Measurements from ENCODE around the gene RAB1A. TPM values are rescaled to one million over a fixed set of nuclear protein-coding genes. Genes with fewer than 3 reads are reported as not detected.

The RAB1A gene
- total and polyA plus RNA-seq, 3 experiments from 2014 or later, result 53.9 to 91.9 (median 88.1) TPM

DNA sequence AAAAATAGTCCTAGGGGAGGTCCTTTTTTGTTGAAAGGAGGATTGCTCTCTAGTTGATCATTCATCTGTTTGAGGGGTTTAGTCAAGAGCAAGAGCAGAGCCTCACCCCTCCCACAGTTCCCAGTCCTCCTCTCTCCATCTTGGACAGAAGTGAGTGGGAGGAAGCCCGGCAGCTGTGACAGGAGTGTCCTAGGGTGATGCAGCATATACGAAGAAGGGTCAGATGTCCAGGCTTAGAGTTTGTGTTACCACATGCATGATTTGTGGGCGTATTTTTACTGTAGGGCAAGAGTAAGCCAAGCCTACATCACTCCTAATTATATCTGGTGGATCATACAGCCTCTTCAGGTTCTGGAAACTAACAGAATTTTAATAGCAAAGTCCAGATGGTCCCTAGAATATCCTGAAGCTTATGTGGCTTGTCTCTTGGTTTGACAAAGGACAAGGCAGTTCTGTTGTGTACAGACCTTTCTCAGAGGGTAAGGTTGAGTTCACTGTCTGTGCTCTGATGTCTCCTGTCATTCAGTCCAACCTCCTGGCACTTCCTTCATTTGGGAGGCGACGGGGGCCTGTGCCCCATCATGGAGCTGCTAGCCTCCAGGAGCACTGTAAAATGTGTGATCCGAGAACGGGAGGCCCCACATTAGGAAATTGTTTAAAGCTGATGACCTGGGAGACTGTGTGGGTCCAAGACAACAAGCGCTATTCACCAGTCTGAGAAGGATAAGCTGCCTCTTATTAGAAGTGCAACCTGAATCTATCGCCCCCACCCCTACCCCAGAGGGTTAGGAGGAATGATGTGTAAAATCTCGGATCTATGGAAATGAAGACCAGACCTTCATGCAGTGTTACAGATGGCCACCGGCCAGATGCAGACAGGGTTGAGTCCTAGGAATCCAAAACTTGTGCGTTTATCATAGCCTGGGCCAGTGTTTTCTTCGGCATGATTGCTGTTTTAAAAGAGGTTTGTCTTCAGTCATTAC, 66.8 kb downstream of the RAB1A start:
- no peaks in the 10 kb centered on the region for H3K27me3 ChIP-seq (ENCODE audit: insufficient read depth, low read length, poor library complexity, severe bottlenecking)
- Mint-ChIP-seq H3K4me1 (peaks cover 43 to 76% (median 67%) of the 10 kb centered on the region in 3 donors), H3K27me3 (no peaks in the 10 kb centered on the region), H3K36me3 (peaks cover 0 to 12% (median 0%) of the 10 kb centered on the region in 3 donors), H3K9me3 (no peaks in the 10 kb centered on the region), H3K4me3 (no peak overlapping the region), H3K27ac (peak overlapping the region in 1 of 8 donors; percentile 26)
- H3K27ac ChIP-seq (ENCODE audit: low read depth, low read length), result no peak overlapping the region
- H3K9me3 ChIP-seq (ENCODE audit: low read length), result no peaks in the 10 kb centered on the region
- CTCF ChIA-PET, result interaction anchor here (1.1 to 3.2 kb wide), 6 partner anchors 9 to 106 kb away, joined by 3 to 15 read pairs (median 3); partner anchors contain the start of gene RAB1A
- POLR2A ChIA-PET, result no interaction called here
- no peak overlapping the region for H3K4me3 ChIP-seq (ENCODE audit: low read length)
- DNase-seq, result no peak
- no peaks in the 10 kb centered on the region for H3K36me3 ChIP-seq (ENCODE audit: insufficient read depth, low read length)
- H3K4me1 ChIP-seq (ENCODE audit: insufficient read depth, low read length), result peaks cover 36% of the 10 kb centered on the region

DNA sequence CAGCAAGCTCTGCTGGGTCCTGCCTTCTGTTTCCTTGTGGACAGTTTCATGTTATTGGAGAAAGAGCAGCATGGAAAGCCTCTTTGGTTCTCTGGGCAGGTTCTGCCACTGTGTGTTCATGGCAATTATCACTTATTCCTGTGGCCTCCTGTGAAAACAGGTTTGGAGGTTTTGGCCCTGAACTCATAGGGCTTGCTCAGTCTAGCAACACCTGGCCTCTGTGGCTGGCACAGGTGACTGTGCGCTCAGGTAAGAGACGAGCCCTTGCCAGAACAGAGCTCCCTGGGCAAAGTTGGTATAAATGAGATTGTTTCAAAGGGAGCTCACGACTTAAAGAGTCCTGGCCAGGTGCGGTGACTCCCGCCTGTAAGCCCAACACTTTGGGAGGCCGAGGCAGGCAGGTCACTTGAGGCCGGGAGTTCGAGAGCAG, 68.0 kb downstream of the RAB1A start:
- H3K4me3 ChIP-seq (ENCODE audit: low read length), result no peak overlapping the region
- Mint-ChIP-seq H3K4me1 (peaks cover 43 to 76% (median 67%) of the 10 kb centered on the region in 3 donors), H3K27me3 (no peaks in the 10 kb centered on the region), H3K36me3 (peaks cover 0 to 14% (median 0%) of the 10 kb centered on the region in 3 donors), H3K27ac (peak overlapping the region in 1 of 8 donors; percentile 12), H3K4me3 (peak overlapping the region in 1 of 7 donors; percentile 39), H3K9me3 (no peaks in the 10 kb centered on the region)
- POLR2A ChIA-PET, result no interaction called here
- CTCF ChIA-PET, result interaction anchor here (1.1 to 1.5 kb wide), 2 partner anchors 10 to 77 kb away, joined by 3 read pairs; no protein-coding TSS in a partner anchor
- H3K4me1 ChIP-seq (ENCODE audit: insufficient read depth, low read length), result peaks cover 36% of the 10 kb centered on the region
- no peaks in the 10 kb centered on the region for H3K27me3 ChIP-seq (ENCODE audit: insufficient read depth, low read length, poor library complexity, severe bottlenecking)
- H3K36me3 ChIP-seq (ENCODE audit: insufficient read depth, low read length), result no peaks in the 10 kb centered on the region
- no peak overlapping the region for H3K27ac ChIP-seq (ENCODE audit: low read depth, low read length)
- H3K9me3 ChIP-seq (ENCODE audit: low read length), result no peaks in the 10 kb centered on the region
- no peak for DNase-seq

DNA sequence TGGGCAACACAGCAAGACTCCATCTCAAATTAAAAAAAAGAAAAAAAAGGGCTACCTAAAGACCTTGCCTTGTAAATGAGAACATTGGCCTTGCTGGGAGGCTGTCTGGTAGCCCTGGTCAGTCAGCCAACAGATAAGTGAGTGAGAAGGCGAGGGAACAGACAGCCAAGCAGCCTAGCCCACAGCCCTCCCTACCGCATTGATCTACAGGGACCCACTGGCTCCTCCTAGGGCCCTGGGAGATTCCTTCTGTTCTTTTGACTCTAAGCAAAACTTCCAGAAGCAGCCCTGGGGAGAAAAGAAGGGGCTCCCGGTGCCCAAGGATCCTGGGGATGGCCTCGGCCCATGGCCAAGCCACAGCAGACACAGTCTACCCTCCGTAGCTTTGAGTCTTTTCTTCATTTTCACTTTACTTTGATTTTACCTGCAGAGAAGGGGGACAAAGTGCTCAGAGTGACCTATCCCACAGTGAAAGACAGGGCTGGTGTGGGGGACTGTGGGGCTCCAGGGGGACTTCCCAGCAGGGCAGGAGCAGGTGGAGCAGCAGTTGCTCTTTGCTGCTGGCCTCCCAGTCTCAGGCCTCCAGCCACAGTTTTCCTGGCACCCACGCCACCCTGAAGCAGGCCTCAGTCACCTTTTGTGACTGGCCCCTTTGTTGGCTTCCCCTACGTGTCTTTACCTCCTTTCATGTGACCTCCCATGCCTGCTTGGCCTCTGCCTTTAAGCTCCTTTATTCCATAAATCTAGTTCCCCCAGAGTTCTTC, 68.6 kb downstream of the RAB1A start:
- Mint-ChIP-seq H3K9me3 (no peaks in the 10 kb centered on the region), H3K4me3 (peak overlapping the region in 1 of 7 donors; percentile 39), H3K36me3 (peaks cover 0 to 14% (median 0%) of the 10 kb centered on the region in 3 donors), H3K27me3 (no peaks in the 10 kb centered on the region), H3K27ac (peak overlapping the region in 2 of 8 donors; percentile 12 to 47), H3K4me1 (peaks cover 41 to 73% (median 65%) of the 10 kb centered on the region in 3 donors)
- Histone ChIP-seq H3K4me1 (ENCODE audit: insufficient read depth, low read length) (peaks cover 37% of the 10 kb centered on the region), H3K27me3 (ENCODE audit: insufficient read depth, low read length, poor library complexity, severe bottlenecking) (no peaks in the 10 kb centered on the region), H3K36me3 (ENCODE audit: insufficient read depth, low read length) (no peaks in the 10 kb centered on the region), H3K9me3 (ENCODE audit: low read length) (no peaks in the 10 kb centered on the region), H3K4me3 (ENCODE audit: low read length) (no peak overlapping the region), H3K27ac (ENCODE audit: low read depth, low read length) (no peak overlapping the region)
- ChIA-PET CTCF (interaction anchor here (1.5 kb wide), 1 partner anchor 11 kb away, joined by 3 read pairs; no protein-coding TSS in a partner anchor), POLR2A (no interaction called here)
- DNase-seq, result no peak

GRCh38 chr2:65059071-65059470, 70.8 kb downstream of the RAB1A start:
- CTCF ChIA-PET, result interaction anchor here (1.7 to 5.2 kb wide), 4 partner anchors 9 to 141 kb away, joined by 3 to 25 read pairs (median 5); no protein-coding TSS in a partner anchor
- Mint-ChIP-seq H3K4me1 (peaks cover 50 to 79% (median 70%) of the 10 kb centered on the region in 3 donors), H3K36me3 (peaks cover 0 to 20% (median 0%) of the 10 kb centered on the region in 3 donors)

DNA sequence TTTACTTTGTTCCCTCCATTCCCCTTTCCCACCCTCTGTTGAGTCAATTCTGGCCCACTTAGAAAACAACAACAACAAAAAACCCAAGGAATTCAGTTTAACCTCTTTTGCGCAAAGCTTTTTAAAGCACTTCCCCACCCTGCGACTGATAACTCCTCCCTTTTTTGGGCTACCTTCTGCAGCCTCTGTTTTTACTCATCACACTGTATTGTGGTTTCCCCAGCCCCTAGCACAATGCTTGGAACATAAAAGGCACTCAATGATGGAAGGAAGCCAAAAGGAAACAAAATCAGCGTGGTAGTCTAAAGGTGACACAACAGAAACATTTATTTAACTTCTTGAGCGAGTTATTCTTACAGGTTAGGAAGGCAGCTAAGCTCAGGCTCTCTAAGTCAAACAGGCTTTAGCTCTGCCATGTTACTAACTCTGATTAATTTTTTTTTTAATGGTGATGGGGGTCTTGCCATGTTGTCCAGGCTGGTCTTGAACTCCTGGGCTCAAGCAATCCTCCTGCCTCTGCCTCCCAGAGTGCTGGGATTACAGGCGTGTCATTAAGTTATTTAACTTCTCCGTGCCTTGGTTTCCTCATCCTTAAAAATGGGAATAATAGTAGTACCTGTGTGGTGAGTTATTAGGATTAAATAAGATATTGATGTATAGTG, 72.4 kb downstream of the RAB1A start:
- peaks cover 61% of the 10 kb centered on the region for H3K4me1 ChIP-seq (ENCODE audit: insufficient read depth, low read length)
- H3K4me3 Mint-ChIP-seq, result peak overlapping the region; percentile 85 to 94 (median 88)

More at GRCh38 chr2:65059071-65059470, 70.8 kb downstream of the RAB1A start:
- POLR2A ChIA-PET, result no interaction called here
- no peak for DNase-seq
- H3K36me3 ChIP-seq (ENCODE audit: insufficient read depth, low read length), result no peaks in the 10 kb centered on the region
- H3K27me3 ChIP-seq (ENCODE audit: insufficient read depth, low read length, poor library complexity, severe bottlenecking), result no peaks in the 10 kb centered on the region
- H3K9me3 ChIP-seq (ENCODE audit: low read length), result no peaks in the 10 kb centered on the region
- H3K4me1 ChIP-seq (ENCODE audit: insufficient read depth, low read length), result peaks cover 45% of the 10 kb centered on the region
- Mint-ChIP-seq H3K27ac (peak overlapping the region in 1 of 8 donors; percentile 74), H3K9me3 (no peaks in the 10 kb centered on the region), H3K27me3 (peaks cover 0 to 1% of the 10 kb centered on the region in 2 donors), H3K4me3 (peak overlapping the region in 3 of 7 donors; percentile 25 to 57 (median 41))
- H3K27ac ChIP-seq (ENCODE audit: low read depth, low read length), result no peak overlapping the region
- no peak overlapping the region for H3K4me3 ChIP-seq (ENCODE audit: low read length)

DNA sequence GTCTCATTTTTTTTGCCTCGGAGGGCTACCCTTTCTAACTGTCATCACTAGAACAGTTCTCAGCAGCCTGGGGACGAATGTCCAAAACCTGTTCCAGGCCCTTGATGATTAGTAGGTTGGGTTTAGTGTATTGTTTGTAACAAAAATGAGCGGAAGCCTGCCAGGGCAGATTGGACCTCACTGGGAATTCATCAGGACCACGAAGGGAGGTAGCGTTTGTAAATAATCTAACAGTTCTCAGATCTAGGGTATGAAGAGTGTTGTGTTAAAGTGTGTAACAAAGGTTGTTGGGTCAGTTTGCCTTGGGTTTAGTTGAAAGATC, 72.9 kb downstream of the RAB1A start:
- Histone ChIP-seq H3K27me3 (ENCODE audit: insufficient read depth, low read length, poor library complexity, severe bottlenecking) (no peaks in the 10 kb centered on the region), H3K4me3 (ENCODE audit: low read length) (peak overlapping the region; percentile 65), H3K36me3 (ENCODE audit: insufficient read depth, low read length) (no peaks in the 10 kb centered on the region), H3K27ac (ENCODE audit: low read depth, low read length) (peak overlapping the region; percentile 55), H3K9me3 (ENCODE audit: low read length) (no peaks in the 10 kb centered on the region), H3K4me1 (ENCODE audit: insufficient read depth, low read length) (peaks cover 61% of the 10 kb centered on the region)
- Mint-ChIP-seq H3K27me3 (peaks cover 0 to 1% of the 10 kb centered on the region in 2 donors), H3K27ac (peak overlapping the region; percentile 15 to 94 (median 88)), H3K36me3 (peaks cover 0 to 16% (median 0%) of the 10 kb centered on the region in 3 donors), H3K4me1 (peaks cover 55 to 81% (median 78%) of the 10 kb centered on the region in 3 donors), H3K4me3 (peak overlapping the region; percentile 85 to 94 (median 88)), H3K9me3 (no peaks in the 10 kb centered on the region)
- DNase-seq, result no peak
- ChIA-PET POLR2A (interaction anchor here (0.5 to 3.6 kb wide), 5 partner anchors 15 to 389 kb away, joined by 3 to 51 read pairs (median 8); partner anchors contain the start of genes ACTR2 and RAB1A), CTCF (interaction anchor here (0.6 to 5.2 kb wide), 7 partner anchors 11 to 892 kb away, joined by 3 to 25 read pairs (median 5); partner anchors contain the start of genes ACTR2 and RAB1A)

More for the DNA sequence above, 72.4 kb downstream of the RAB1A start:
- Mint-ChIP-seq H3K27ac (peak overlapping the region; percentile 15 to 94 (median 88)), H3K36me3 (peaks cover 0 to 16% (median 0%) of the 10 kb centered on the region in 3 donors), H3K9me3 (no peaks in the 10 kb centered on the region), H3K27me3 (peaks cover 0 to 1% of the 10 kb centered on the region in 2 donors), H3K4me1 (peaks cover 55 to 80% (median 77%) of the 10 kb centered on the region in 3 donors)
- Histone ChIP-seq H3K27me3 (ENCODE audit: insufficient read depth, low read length, poor library complexity, severe bottlenecking) (no peaks in the 10 kb centered on the region), H3K4me3 (ENCODE audit: low read length) (peak overlapping the region; percentile 65), H3K36me3 (ENCODE audit: insufficient read depth, low read length) (no peaks in the 10 kb centered on the region), H3K27ac (ENCODE audit: low read depth, low read length) (peak overlapping the region; percentile 55), H3K9me3 (ENCODE audit: low read length) (no peaks in the 10 kb centered on the region)
- DNase-seq, result peak; percentile 24 to 86 (median 78)
- ChIA-PET POLR2A (interaction anchor here (0.5 to 3.6 kb wide), 5 partner anchors 15 to 390 kb away, joined by 3 to 51 read pairs (median 8); partner anchors contain the start of genes ACTR2 and RAB1A), CTCF (interaction anchor here (1.6 to 5.2 kb wide), 5 partner anchors 11 to 139 kb away, joined by 3 to 25 read pairs (median 6); partner anchors contain the start of gene RAB1A)

Data from CD8-positive, alpha-beta memory T cell (primary cell).